MM.1S (cell line): ENCODE results near the gene BCL2L11.
A peak's percentile ranks its signal among the peaks of the same experiment; 100 is the strongest.

Source experiments
- CTCF ChIP-seq: fragments of 300-600 bp; sonication (generic); IDR thresholded peaks from 2 replicates; pipeline ENCODE4 v1.5.1; 2016; ENCODE audit warnings: antibody characterized with exemption, low read length, mixed read lengths
- EZH2 ChIP-seq: fragments of 300-600 bp; sonication (generic); optimal IDR thresholded peaks from 2 replicates; pipeline ENCODE3; 2017; ENCODE audit warnings: low read depth, mild to moderate bottlenecking, antibody characterized with exemption, low read length, mixed read lengths
- EZH2phosphoT487 ChIP-seq: fragments of 300-600 bp; sonication (generic); IDR thresholded peaks from 2 replicates; pipeline ENCODE4 v1.6.1; 2018; ENCODE audit warnings: antibody characterized with exemption, low read length

GRCh38 chr2:111120253-111121027 is at the start of gene BCL2L11:
- TF ChIP-seq CTCF, result peak; percentile 51
- no peak for TF ChIP-seq EZH2
- no peak for TF ChIP-seq EZH2phosphoT487
